H1 (cell line): ENCODE measurements around the gene ZNF639. TPM values are rescaled to one million over a fixed set of nuclear protein-coding genes. Genes with fewer than 3 reads are reported as not detected.

Experiments
- CTCF ChIA-PET: fragments of 300-600 bp; sonication (Branson Sonifier 250); formaldehyde crosslinking; loops from one replicate; lab custom pipeline; 2021; ENCODE audit not compliant: partially characterized antibody; lab: Charles Lee
- POLR2A ChIA-PET: fragments of 300-600 bp; sonication (Branson Sonifier 250); formaldehyde crosslinking; loops from one replicate; lab custom pipeline; 2021; ENCODE audit warnings: inconsistent platforms; ENCODE audit not compliant: partially characterized antibody; lab: Charles Lee
- DNase-seq, 2 experiments: peaks; one replicate each; pipeline versions ENCODE4 v3.0.0 to v3.0.0-alpha.2; 2010 to 2022; ENCODE audit warnings: low spot score in 2 of 2, low read depth in 1 of 2, mixed read lengths in 1 of 2
- FAIRE-seq: peaks from 2 replicates; lab custom pipeline; 2011; peaks lifted over from hg19 to GRCh38; lab: Jason Lieb, UNC
- H2AFZ ChIP-seq: 2 replicates; pipeline ENCODE4 v1.8.1; 2012; ENCODE audit warnings: low read length, inconsistent platforms
- H2AK5ac ChIP-seq: 2 replicates; pipeline ENCODE4 v1.6.1; 2013; ENCODE audit warnings: low read depth, low read length
- H2BK120ac ChIP-seq: replicated peaks from 2 replicates; pipeline ENCODE3; 2013; ENCODE audit warnings: low read depth, low read length, inconsistent platforms
- H2BK12ac ChIP-seq: 2 replicates; pipeline ENCODE4 v1.6.1; 2013; ENCODE audit warnings: low read depth, low read length
- H2BK15ac ChIP-seq: 2 replicates; pipeline ENCODE4 v1.6.1; 2013; ENCODE audit warnings: low read length
- H2BK20ac ChIP-seq: 2 replicates; pipeline ENCODE4 v1.6.1; 2013; ENCODE audit warnings: low read length
- H2BK5ac ChIP-seq: 2 replicates; pipeline ENCODE4 v1.6.1; 2013; ENCODE audit warnings: low read depth, low read length
- H3K14ac ChIP-seq: 2 replicates; pipeline ENCODE4 v1.6.1; 2013; ENCODE audit warnings: inconsistent platforms; ENCODE audit not compliant: insufficient read length
- H3K18ac ChIP-seq: 2 replicates; pipeline ENCODE4 v1.6.1; 2013; ENCODE audit warnings: low read length; ENCODE audit errors: extremely low read depth
- H3K23ac ChIP-seq: 2 replicates; pipeline ENCODE4 v1.6.1; 2013; ENCODE audit warnings: inconsistent platforms; ENCODE audit not compliant: insufficient read length
- H3K23me2 ChIP-seq: 2 replicates; pipeline ENCODE4 v1.6.1; 2013; ENCODE audit warnings: low read depth, low read length
- H3K27ac ChIP-seq: 2 replicates; pipeline ENCODE4 v1.6.1; 2011; ENCODE audit warnings: low read depth, low read length, inconsistent platforms
- H3K27me3 ChIP-seq, 4 experiments: replicated peaks in 1 of 4; 1 replicate in 1 of 4; 2 replicates in 3 of 4; pipeline versions ENCODE4 v1.6.1 to v1.8.1; 2011 to 2013; ENCODE audit warnings: low read length in 3 of 4, mild to moderate bottlenecking in 3 of 4, inconsistent platforms in 2 of 4, mixed read lengths in 2 of 4, moderate library complexity in 1 of 4; ENCODE audit not compliant: control insufficient read depth in 3 of 4, insufficient read depth in 3 of 4; ENCODE audit errors: extremely low read depth in 1 of 4
- H3K36me3 ChIP-seq, 4 experiments: 2 replicates each; pipeline versions ENCODE4 v1.6.1 to v1.8.1; 2011 to 2013; ENCODE audit warnings: mild to moderate bottlenecking in 4 of 4, low read length in 3 of 4, moderate library complexity in 2 of 4, control low read depth in 1 of 4, inconsistent platforms in 1 of 4; ENCODE audit not compliant: insufficient read depth in 4 of 4, control insufficient read depth in 2 of 4
- H3K4ac ChIP-seq: replicated peaks from 2 replicates; pipeline ENCODE3; 2013; ENCODE audit warnings: low read length, low read depth, mixed read lengths, inconsistent platforms; ENCODE audit not compliant: insufficient read length
- H3K4me1 ChIP-seq, 4 experiments: replicated peaks in 1 of 4; 1 replicate in 1 of 4; 2 replicates in 3 of 4; pipeline versions ENCODE4 v1.6.1 to v1.8.1; 2011 to 2013; ENCODE audit warnings: low read length in 3 of 4, inconsistent platforms in 2 of 4, mixed read lengths in 1 of 4; ENCODE audit not compliant: insufficient read depth in 4 of 4, control insufficient read depth in 3 of 4
- H3K4me2 ChIP-seq, 2 experiments: 2 replicates each; pipeline versions ENCODE4 v1.6.1 to v1.8.1; 2011 to 2013; ENCODE audit warnings: low read depth in 2 of 2, low read length in 2 of 2, control low read depth in 1 of 2, inconsistent platforms in 1 of 2, mild to moderate bottlenecking in 1 of 2; ENCODE audit not compliant: insufficient read depth in 1 of 2
- H3K4me3 ChIP-seq, 4 experiments: fragments of 200-600, 300-600 bp in 1 of 4; sonication (generic), shearing (Covaris generic), sonication (Bioruptor Twin) in 1 of 4; 2 replicates each; pipeline versions ENCODE4 v1.5.1 to v1.8.1; 2011 to 2016; ENCODE audit warnings: low read length in 4 of 4, low read depth in 3 of 4, control low read depth in 2 of 4, inconsistent platforms in 2 of 4, mild to moderate bottlenecking in 2 of 4, mixed read lengths in 1 of 4, moderate library complexity in 1 of 4; ENCODE audit not compliant: insufficient read depth in 2 of 4; ENCODE audit errors: extremely low read depth in 1 of 4
- H3K56ac ChIP-seq: replicated peaks from 2 replicates; pipeline ENCODE3; 2013; ENCODE audit warnings: low read depth, mild to moderate bottlenecking, mixed read lengths, low read length, inconsistent platforms; ENCODE audit not compliant: insufficient read length
- H3K79me1 ChIP-seq: 2 replicates; pipeline ENCODE4 v1.6.1; 2013; ENCODE audit warnings: low read depth, low read length, control low read depth
- H3K79me2 ChIP-seq, 2 experiments: 2 replicates each; pipeline versions ENCODE4 v1.6.1 to v1.8.1; 2012 to 2013; ENCODE audit warnings: low read length in 2 of 2, mild to moderate bottlenecking in 2 of 2, inconsistent platforms in 1 of 2; ENCODE audit not compliant: insufficient read depth in 2 of 2, control insufficient read depth in 1 of 2
- H3K9ac ChIP-seq, 4 experiments: replicated peaks in 1 of 4; 1 replicate in 1 of 4; 2 replicates in 3 of 4; pipeline versions ENCODE4 v1.6.1 to v1.8.1; 2011 to 2013; ENCODE audit warnings: low read depth in 3 of 4, low read length in 3 of 4, control low read depth in 2 of 4, mild to moderate bottlenecking in 2 of 4, moderate library complexity in 2 of 4, inconsistent platforms in 1 of 4; ENCODE audit errors: extremely low read depth in 1 of 4
- H3K9me3 ChIP-seq, 2 experiments: 2 replicates each; pipeline versions ENCODE4 v1.6.1 to v1.8.1; 2012 to 2013; ENCODE audit warnings: mild to moderate bottlenecking in 2 of 2, moderate library complexity in 2 of 2, control low read depth in 1 of 2, inconsistent platforms in 1 of 2, low read depth in 1 of 2, low read length in 1 of 2, mixed read lengths in 1 of 2; ENCODE audit not compliant: insufficient read depth in 2 of 2
- H4K20me1 ChIP-seq, 2 experiments: replicated peaks in 1 of 2; 2 replicates each; pipeline versions ENCODE3 to v1.8.1; 2011 to 2013; ENCODE audit warnings: inconsistent platforms in 2 of 2, low read length in 2 of 2, mild to moderate bottlenecking in 1 of 2; ENCODE audit not compliant: insufficient read depth in 2 of 2, control insufficient read depth in 1 of 2
- H4K5ac ChIP-seq: 2 replicates; pipeline ENCODE4 v1.6.1; 2013; ENCODE audit warnings: low read length, low read depth, mixed read lengths, inconsistent platforms; ENCODE audit not compliant: insufficient read length
- H4K8ac ChIP-seq: 2 replicates; pipeline ENCODE4 v1.8.0; 2013; ENCODE audit warnings: mild to moderate bottlenecking, moderate library complexity, low read length, inconsistent platforms; ENCODE audit not compliant: insufficient read depth; ENCODE audit errors: extremely low read depth
- H4K91ac ChIP-seq: replicated peaks from 2 replicates; pipeline ENCODE3; 2013; ENCODE audit warnings: low read length, mixed read lengths, inconsistent platforms; ENCODE audit not compliant: insufficient read length
- CHD2 ChIP-seq: IDR thresholded peaks from 2 replicates; pipeline ENCODE4 v1.6.1; 2012; ENCODE audit warnings: low read length, improper control_type of control experiment
- CTBP2 ChIP-seq: IDR thresholded peaks from 2 replicates; pipeline ENCODE4 v1.7.0; 2011; ENCODE audit warnings: borderline replicate concordance, mild to moderate bottlenecking, moderate library complexity, mixed read lengths, low read length; ENCODE audit not compliant: insufficient read depth, insufficient read length
- MAX ChIP-seq: IDR thresholded peaks from 2 replicates; pipeline ENCODE4 v1.6.1; 2012; ENCODE audit warnings: inconsistent platforms
- NRF1 ChIP-seq: IDR thresholded peaks from 2 replicates; pipeline ENCODE4 v1.6.1; 2011; ENCODE audit warnings: mild to moderate bottlenecking, low read depth, low read length, improper control_type of control experiment
- PHF8 ChIP-seq: fragments of 200-600 bp; sonication (generic); conservative IDR thresholded peaks from 2 replicates; pipeline ENCODE4 v1.7.1; 2012; ENCODE audit warnings: low read depth, mild to moderate bottlenecking, inconsistent platforms, low read length, moderate library complexity
- POLR2A ChIP-seq, 2 experiments: IDR thresholded peaks; 1 replicate in 1 of 2; 2 replicates in 1 of 2; pipeline ENCODE4 v1.6.1; 2011; ENCODE audit warnings: low read depth in 2 of 2, low read length in 2 of 2, mild to moderate bottlenecking in 2 of 2; ENCODE audit errors: control extremely low read depth in 1 of 2
- RBBP5 ChIP-seq: IDR thresholded peaks from 2 replicates; pipeline ENCODE4 v1.7.1; 2012; ENCODE audit warnings: low read depth, mild to moderate bottlenecking, inconsistent platforms, low read length, moderate library complexity, borderline replicate concordance
- SIN3A ChIP-seq, 2 experiments: IDR thresholded peaks in 1 of 2; conservative IDR thresholded peaks in 1 of 2; 2 replicates each; pipeline ENCODE4 v1.6.1; 2011 to 2012; ENCODE audit warnings: low read length in 2 of 2, improper control_type of control experiment in 1 of 2, low read depth in 1 of 2, mild to moderate bottlenecking in 1 of 2
- TAF7 ChIP-seq: optimal IDR thresholded peaks from 2 replicates; pipeline ENCODE3; 2011; ENCODE audit warnings: low read depth, mild to moderate bottlenecking, inconsistent platforms, low read length, moderate library complexity, borderline replicate concordance
- WGBS, 2 experiments: shearing (Covaris generic) in 1 of 2; methylation state at CpG; one replicate each; pipeline versions ENCODE4 v1.1.6 to v1.1.7; 2013 to 2015; ENCODE audit warnings: low lambda C conversion rate in 2 of 2, mixed read lengths in 2 of 2, inconsistent platforms in 1 of 2, low coverage in 1 of 2, missing lambda C conversion rate in 1 of 2; ENCODE audit not compliant: insufficient replicate concordance in 2 of 2, insufficient coverage in 1 of 2, insufficient read length in 1 of 2; ENCODE audit errors: extremely low coverage in 1 of 2, missing lambda C conversion rate in 1 of 2; 5-methylcytosine and 5-hydroxymethylcytosine counted together
- polyA plus RNA-seq, 7 experiments: library from polyadenylated mRNA; depleted of rRNA in 3 of 7; stranded (reverse) in 5 of 7; unstranded in 2 of 7; fragments of >200 nt in 5 of 7; fragments of 200-250 nt in 2 of 7; gene quantifications; 1 replicate in 5 of 7; 2 replicates in 1 of 7; 4 replicates in 1 of 7; pipeline versions ENCODE4 v1.2.1 to v1.2.3, GENCODE V29; 2011 to 2013; ENCODE audit warnings: missing spikeins in 2 of 7, mixed read lengths in 2 of 7
- total RNA-seq: library from RNA; stranded (reverse); fragmentation: NEBNext Ultra II Directional; extraction: Animal tissue kit (Norgen Biotek cat#: 25700); gene quantifications from 2 replicates; pipeline ENCODE4 v1.2.1, GENCODE V29; 2021

Gene ZNF639
- total and polyA plus RNA-seq, 2 of the 8 experiments (the other 6 are each of a cell fraction or from before 2014, with no cell fraction given), result 9.1 to 41.4 TPM

GRCh38 chr3:179323197-179324110 is 623 bp downstream of the ZNF639 start:
- peaks cover 1 to 2% of the 10 kb centered on the region in 2 experiments for H4K20me1 ChIP-seq
- peak overlapping the region; percentile 65 to 90 (median 72) for H3K4me3 ChIP-seq
- H3K27ac ChIP-seq, result peak overlapping the region; percentile 81
- H2BK15ac ChIP-seq, result no peak overlapping the region
- peak overlapping the region; percentile 92 for H3K18ac ChIP-seq
- H2AFZ ChIP-seq, result no peak overlapping the region
- DNase-seq (peak in 1 of 2 experiments; percentile 77), FAIRE-seq (no peak)
- H3K4me2 ChIP-seq, result peak overlapping the region; percentile 70 to 98
- H3K79me1 ChIP-seq, result no peaks in the 10 kb centered on the region
- H3K56ac ChIP-seq, result peak overlapping the region; percentile 60
- no peak overlapping the region for H2BK120ac ChIP-seq
- peak overlapping the region; percentile 95 for H4K8ac ChIP-seq
- no peak overlapping the region for H2BK20ac ChIP-seq
- no peak overlapping the region for H2BK12ac ChIP-seq
- H4K91ac ChIP-seq, result no peak overlapping the region
- no peak overlapping the region for H3K4ac ChIP-seq
- H3K23ac ChIP-seq, result no peak overlapping the region
- H3K79me2 ChIP-seq, result peaks cover 9 to 48% of the 10 kb centered on the region in 2 experiments
- peaks cover 0 to 6% (median 3%) of the 10 kb centered on the region in 4 experiments; a peak in 4 of 7 replicates for H3K4me1 ChIP-seq
- H3K14ac ChIP-seq, result no peak overlapping the region
- peaks cover 4% of the 10 kb centered on the region; the same call in 1 of the 2 replicates for H3K23me2 ChIP-seq
- peak overlapping the region; percentile 67 for H4K5ac ChIP-seq
- no peaks in the 10 kb centered on the region for H3K27me3 ChIP-seq
- ChIA-PET CTCF (interaction anchor here (0.6 to 1.1 kb wide), 6 partner anchors 14 to 255 kb away, joined by 3 to 4 read pairs (median 3); no protein-coding TSS in a partner anchor), POLR2A (interaction anchor here (1.0 to 2.4 kb wide), 6 partner anchors 9 to 330 kb away, joined by 3 to 9 read pairs (median 5); partner anchors contain the start of genes GNB4, MFN1 and USP13)
- peak overlapping the region; percentile 44; the same call in 1 of the 2 replicates for H2BK5ac ChIP-seq
- 1% methylated on average over 52 of the region's 81 CpGs; no CpG with 5 or more reads in 1 of the 2 experiments for WGBS, 2 experiments
- no peak overlapping the region for H2AK5ac ChIP-seq
- H3K36me3 ChIP-seq, result peaks cover 0 to 20% (median 2%) of the 10 kb centered on the region in 4 experiments; a peak in 4 of 8 replicates
- peak overlapping the region; percentile 81 to 89 (median 88) for H3K9ac ChIP-seq
- no peaks in the 10 kb centered on the region for H3K9me3 ChIP-seq
- TF ChIP-seq RBBP5, result peak; percentile 88; the same call in 1 of the 2 replicates
- no peak for TF ChIP-seq TAF7
- TF ChIP-seq CHD2, result peak; percentile 14; the same call in 1 of the 2 replicates
- peak in 1 of 2 experiments; percentile 34; a peak in 1 of 3 replicates for TF ChIP-seq POLR2A (IDR thresholded peaks at IDR 0.05; ENCODE audit: control extremely low read depth in 1 of 2, low read depth in 2 of 2, low read length in 2 of 2)
- peak; percentile 6 to 64; a peak in 1 of 4 replicates for TF ChIP-seq SIN3A (conservative IDR thresholded peaks at IDR 0.05 in 1 of 2, IDR thresholded peaks at IDR 0.05 in 1 of 2; ENCODE audit: low read depth in 1 of 2, low read length in 2 of 2)
- peak; percentile 10 for TF ChIP-seq CTBP2
- TF ChIP-seq PHF8, result peak; percentile 59; the same call in 1 of the 2 replicates
- TF ChIP-seq NRF1, result no peak
- TF ChIP-seq MAX, result 0 out of 2 replicates have a peak, but pooled peaks have one; percentile 9
